ENCODE measurements around the gene UROS.

Gene UROS

DNA sequence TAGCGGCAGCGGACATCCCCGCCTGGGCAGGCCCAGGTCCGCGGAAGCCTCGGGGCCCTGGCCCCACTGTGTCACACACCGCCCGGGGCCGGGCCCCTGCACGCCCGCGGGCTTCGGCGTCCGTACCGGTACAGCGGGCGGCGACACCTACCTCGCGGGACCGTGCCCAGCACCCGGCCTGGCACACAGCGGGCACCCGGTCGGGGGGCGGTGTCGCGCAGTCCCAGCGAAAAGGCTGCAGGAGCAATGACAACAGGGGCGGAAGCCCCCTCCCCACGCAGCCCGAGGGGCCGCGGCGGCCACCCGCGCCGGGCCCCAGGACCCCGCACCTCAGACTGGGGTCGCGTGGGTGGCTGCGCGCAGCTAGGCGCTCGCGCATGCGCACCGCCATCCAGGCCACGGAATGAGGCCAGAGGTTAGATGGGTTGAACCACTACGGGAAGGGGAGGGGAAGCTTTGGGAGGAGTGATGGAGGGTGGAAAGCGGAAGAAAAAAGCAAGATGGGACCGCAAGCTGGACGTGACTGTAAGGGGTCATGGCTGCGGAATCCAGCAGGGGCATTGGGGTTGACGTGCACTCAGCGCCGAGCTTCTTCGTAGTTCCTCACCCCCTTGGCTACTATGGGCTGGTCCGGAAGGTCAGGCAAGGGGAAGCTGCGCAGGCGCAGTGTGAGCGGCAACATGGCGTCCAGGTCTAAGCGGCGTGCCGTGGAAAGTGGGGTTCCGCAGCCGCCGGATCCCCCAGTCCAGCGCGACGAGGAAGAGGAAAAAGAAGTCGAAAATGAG lies at the start of gene UROS, which contains the start of gene BCCIP:
TSS of gene UROS (minus strand) at position 381 of the 785 bp plus-strand sequence. CDS start 6,759 bp downstream, outside the sequence.
TSS of gene BCCIP (plus strand) at position 669 of the 785 bp plus-strand sequence. CDS start at position 681, 12 bp downstream.
- peak; percentile 82 for DNase-seq (ENCODE audit: low read depth)

GRCh38 chr10:125871338-125871737 lies 48.3 kb upstream of the UROS start:
- no peak for DNase-seq (ENCODE audit: low read depth)

DNA sequence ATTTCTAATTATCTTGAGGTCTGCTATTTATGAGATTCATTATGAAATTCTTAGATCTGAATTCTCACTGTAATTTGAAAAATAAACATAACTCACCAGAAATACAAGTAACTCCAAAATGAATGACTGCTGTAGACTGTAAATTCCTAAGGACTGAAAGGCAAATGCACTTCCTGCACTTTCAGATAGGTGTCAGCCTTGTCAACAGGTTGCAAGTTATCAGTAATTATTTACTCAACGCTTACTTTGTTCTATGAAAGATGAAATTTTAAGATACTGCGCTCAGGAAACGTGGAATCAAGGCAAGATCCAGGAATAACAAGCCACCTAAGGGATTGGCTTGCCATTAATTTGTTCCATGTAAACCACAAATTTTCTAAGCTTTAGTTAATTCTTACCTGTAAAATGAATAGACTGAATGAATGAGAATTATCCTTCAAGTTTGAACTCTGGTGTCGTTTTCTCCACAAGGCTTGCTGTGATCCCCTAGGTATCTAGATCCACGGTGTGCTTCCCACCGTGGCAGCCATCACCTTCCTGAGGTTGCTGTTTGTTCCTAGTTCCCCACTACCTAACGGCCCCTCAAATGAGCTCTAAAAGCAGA lies 45.4 kb upstream of the UROS start:
- no peak for DNase-seq (ENCODE audit: low read depth)

DNA sequence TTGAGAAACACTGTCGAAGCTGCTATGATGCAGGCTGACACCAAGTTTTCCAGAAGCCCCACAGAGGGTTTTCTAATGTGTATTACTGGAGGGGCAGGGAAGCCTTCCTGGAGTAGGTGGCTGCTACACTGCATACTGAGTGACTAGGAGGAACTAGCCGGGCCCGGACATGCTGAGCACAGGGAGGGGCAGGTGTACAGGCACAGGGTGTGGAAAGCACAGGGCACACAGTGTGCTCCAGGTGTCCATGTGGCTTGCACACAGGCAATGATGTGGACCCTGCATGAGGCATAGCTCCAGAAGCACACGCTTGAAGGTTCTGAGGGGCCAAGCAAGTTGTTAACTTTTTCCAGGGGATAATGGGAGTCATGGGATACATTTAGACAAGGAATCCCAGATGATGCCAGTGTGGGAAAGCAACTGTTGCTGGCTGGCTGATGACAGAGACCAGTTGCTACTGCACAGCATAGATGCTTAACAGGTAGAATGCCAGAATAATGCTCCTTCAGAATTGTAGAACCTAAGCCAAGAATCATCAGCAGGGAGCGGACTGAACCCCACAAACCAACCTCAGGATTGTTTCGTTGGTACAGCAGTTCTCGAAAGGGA lies 43.5 kb upstream of the UROS start:
- no peak for DNase-seq (ENCODE audit: low read depth)

GRCh38 chr10:125865120-125865519 lies 42.1 kb upstream of the UROS start:
- no peak for DNase-seq (ENCODE audit: low read depth)

- no peak for DNase-seq (ENCODE audit: low read depth)
Measured at GRCh38 chr10:125859128-125859817, 36.2 kb upstream of the UROS start.

- DNase-seq (ENCODE audit: low read depth), result no peak
Measured at GRCh38 chr10:125857185-125857760, 34.2 kb upstream of the UROS start.

- DNase-seq (ENCODE audit: low read depth), result no peak
Measured at GRCh38 chr10:125852487-125852886, 29.4 kb upstream of the UROS start.

DNA sequence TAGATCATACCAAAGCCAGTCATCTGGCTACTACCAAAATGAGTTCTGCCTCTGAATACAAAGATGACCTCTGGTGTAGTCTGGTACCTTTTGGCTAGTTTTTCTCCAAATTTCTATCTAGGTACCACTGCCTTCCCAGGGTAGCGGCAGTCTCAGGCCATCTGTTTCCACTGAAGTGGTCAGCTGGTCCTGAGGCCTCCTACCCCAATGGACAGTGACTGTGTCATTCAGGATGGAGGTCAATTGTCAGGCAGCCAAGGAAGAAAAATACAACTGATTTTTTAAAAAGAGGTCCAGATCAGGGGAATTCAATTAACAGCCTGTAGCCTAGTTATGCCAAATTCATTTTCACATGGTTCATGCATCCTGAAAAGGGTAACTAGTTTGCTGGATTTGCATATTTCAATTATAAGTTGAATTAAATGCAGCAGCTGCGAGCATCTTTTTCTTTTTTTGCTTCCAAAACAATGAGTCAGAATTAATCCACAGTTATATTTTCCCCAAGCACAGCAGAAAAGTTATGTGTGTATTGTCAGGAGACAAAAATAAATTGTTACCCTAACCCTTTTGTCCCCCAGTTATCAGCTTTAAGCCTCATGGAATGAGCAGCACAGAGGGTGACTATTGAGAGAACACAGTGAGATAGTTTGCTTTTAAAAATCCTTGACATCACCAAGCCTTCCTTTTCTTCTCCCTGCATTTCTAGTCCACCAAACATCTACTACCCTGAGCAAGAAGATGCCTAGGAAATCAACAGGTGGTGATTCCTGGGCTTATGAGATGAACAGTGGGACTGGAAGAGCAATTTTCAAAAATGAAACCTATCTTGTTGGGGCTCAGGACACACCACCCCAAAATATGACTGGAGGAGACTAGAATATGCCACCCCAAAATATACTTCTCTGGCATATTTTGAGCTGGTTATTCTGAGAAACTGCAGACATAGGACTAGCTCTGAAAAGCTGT lies 28.0 kb upstream of the UROS start:
- no peak for DNase-seq (ENCODE audit: low read depth)

GRCh38 chr10:125849448-125849847 lies 26.4 kb upstream of the UROS start:
- DNase-seq (ENCODE audit: low read depth), result no peak

DNA sequence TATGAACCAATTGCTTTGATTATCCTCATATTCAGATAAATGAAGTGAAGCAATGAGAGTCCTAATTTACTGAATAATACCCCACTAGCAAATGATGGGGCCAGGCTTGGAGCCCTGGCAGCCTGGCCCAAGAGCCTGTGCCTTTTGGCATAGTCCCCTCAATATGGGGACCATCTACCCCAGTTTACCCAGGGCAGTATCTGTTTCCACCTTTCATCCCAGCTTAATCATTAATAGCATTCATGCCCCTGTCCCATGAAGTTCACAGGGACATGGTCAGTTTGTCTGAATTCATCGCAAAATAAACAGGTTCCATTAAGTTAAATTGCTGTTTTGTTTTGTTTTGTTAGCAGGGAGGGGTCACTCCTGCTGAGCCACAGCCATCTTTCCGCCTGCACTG lies 25.8 kb upstream of the UROS start:
- DNase-seq (ENCODE audit: low read depth), result no peak

GRCh38 chr10:125848371-125848770 lies 25.3 kb upstream of the UROS start:
- DNase-seq (ENCODE audit: low read depth), result no peak

DNA sequence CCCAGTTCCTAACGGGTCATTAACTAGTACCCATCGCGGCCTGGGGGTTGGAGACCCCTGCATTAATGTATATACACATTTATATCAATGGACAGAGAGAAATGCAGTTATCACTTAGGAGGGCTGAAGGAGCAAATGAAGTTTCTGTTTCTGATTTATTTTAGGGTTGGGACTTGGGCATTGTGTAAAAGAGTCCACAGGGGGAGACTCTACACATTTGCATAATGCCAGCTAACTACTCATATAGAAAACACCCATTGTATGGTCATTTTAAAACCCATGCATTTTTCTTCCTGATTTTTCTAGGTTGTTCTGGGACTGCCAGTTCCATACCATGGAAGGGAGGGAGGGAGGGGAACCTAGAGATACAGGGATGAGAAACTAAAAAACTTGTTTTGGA lies 23.8 kb upstream of the UROS start:
- no peak for DNase-seq (ENCODE audit: low read depth)

DNA sequence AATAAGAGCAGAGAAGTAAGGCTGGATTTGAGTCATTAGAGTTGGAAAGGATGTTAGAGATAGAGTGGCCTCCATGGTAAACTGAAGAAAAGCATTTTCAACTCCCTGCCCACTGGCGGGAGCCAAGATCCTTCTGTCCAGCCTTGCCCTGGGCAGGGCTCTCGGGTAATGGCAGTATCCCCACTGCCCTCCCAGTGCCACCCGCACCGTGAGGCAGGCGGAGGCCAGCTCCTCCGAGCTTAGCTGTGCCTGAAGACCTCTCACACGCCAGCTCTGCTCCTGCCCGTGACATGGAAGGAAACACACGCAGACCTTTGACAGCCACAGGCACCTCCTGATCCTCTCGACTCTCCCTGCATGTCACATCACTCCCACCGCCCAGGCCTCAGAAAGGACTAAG lies 22.6 kb upstream of the UROS start:
- no peak for DNase-seq (ENCODE audit: low read depth)

GRCh38 chr10:125844751-125845221 lies 21.7 kb upstream of the UROS start:
- DNase-seq (ENCODE audit: low read depth), result no peak

DNA sequence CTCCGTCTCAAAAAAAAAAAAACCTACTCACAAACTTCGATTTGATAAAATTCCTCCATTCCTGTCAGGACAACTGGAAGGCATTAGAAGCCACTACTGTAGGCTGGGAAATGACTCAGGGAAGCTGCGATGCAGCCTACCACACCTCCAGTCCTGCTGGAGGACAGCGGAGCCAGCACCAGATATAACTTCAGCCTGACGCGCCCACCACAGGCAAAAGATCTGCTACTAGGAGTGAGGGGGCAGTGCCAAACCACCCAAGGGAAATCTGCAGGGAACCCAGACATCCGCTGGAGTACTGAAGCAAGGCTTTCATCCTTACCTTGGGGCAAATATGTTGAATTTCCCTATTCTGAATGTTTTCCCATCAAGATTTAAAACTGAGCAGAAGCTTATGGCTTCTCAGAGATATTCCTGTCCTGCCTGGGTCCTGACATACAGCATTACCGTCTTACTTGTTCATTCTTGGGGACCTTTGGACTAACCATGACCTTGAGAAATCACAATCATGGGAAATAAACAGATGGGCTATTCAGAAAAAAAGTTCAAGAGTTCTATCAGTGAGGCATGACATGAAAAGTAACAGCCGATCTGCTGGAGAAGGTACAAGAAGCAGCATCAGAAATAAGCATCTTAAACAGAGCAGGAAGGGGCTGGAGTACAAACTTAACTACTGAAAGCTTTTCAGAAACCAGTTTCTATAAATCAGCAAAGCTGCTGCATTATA lies 20.7 kb upstream of the UROS start:
- no peak for DNase-seq (ENCODE audit: low read depth)

DNA sequence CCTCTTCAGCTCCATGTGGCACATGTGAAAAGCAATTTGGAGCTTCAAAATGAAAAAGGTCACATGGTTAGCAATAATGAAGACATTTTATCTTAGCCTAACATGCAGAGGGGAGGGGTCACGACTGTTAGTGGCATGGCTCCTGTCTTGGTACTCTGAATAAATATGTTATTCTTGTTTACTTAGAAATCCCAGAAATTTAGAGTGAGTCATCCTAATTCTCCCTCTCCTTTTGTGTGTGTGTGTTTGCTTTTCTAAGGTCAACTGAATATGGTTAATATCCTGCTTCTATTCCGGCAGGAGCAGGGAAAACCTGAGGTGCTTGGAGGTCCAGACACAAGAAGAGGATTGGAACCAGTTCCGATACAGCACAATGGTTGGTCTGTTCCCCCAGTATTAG lies 17.9 kb upstream of the UROS start:
- no peak for DNase-seq (ENCODE audit: low read depth)

DNA sequence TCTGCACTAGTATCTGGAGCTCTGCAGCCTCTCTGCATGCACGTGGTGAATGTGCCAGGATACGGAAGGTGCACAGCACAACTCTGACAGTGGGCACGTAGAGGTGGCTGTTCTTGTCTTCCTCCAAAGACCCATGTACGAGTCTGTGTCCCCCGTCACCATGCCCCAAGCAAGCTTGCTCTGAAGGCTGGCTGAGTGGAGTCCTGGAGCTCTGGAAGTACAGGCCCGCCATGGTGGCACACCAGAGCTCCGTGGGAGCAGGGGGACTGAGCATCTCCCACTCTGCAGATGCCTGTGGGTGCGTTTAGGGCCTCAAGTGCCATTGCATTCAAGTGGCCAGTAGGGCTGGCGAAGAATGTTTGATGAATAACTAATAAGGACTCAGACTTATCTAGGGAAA lies 17.3 kb upstream of the UROS start:
- no peak for DNase-seq (ENCODE audit: low read depth)

GRCh38 chr10:125838802-125839575 lies 15.9 kb upstream of the UROS start:
- no peak for DNase-seq (ENCODE audit: low read depth)

Data from stimulated activated CD8-positive, alpha-beta memory T cell treated with anti-CD3 and anti-CD28 coated beads, Interleukin-15, amount 100 ng/mL, for 1 hour (primary cell).